GM12878 (cell line): ENCODE data around the gene TANC2. TPM values are rescaled to one million over a fixed set of nuclear protein-coding genes. Genes with fewer than 3 reads are reported as not detected.

Experiments used
- ATAC-seq: fragments of 200-7000 bp; cut with Tn5 transposase; 3 replicates; pipeline ENCODE4 v1.9.1; 2020; ENCODE audit warnings: mild to moderate bottlenecking, moderate library complexity
- BruUV-seq: library from RNA; stranded (reverse); fragments of 400-500 nt; replicated peaks from 2 replicates; lab custom pipeline; 2021; lab: Mats Ljungman, UMichigan
- CTCF ChIA-PET: fragments of 300-600 bp; sonication (Branson Sonifier 250); formaldehyde crosslinking; extraction: SDS; loops from one replicate; lab custom pipeline; 2021; ENCODE audit warnings: inconsistent platforms; lab: Yijun Ruan, JAX
- POLR2A ChIA-PET: fragments of 350-600 bp; formaldehyde crosslinking; extraction: SDS; loops from one replicate; lab custom pipeline; 2021; ENCODE audit warnings: inconsistent platforms; lab: Charles Lee
- RAD21 ChIA-PET: fragments of 300-600 bp; sonication (Branson Sonifier 250); formaldehyde crosslinking; loops from one replicate; lab custom pipeline; 2023; ENCODE audit warnings: antibody characterized with exemption; ENCODE audit not compliant: unreplicated experiment; lab: Charles Lee
- SMC1A ChIA-PET: fragments of 300-600 bp; sonication (Branson Sonifier 250); formaldehyde crosslinking; loops from one replicate; lab custom pipeline; 2023; ENCODE audit not compliant: unreplicated experiment, uncharacterized antibody; lab: Charles Lee
- DNase-seq: peaks from one replicate; pipeline ENCODE4 v3.0.0-alpha.2; 2011; ENCODE audit warnings: low read depth, low spot score
- FAIRE-seq: peaks from 3 replicates; lab custom pipeline; 2011; peaks lifted over from hg19 to GRCh38; lab: Jason Lieb, UNC
- H2AFZ ChIP-seq: 2 replicates; pipeline ENCODE4 v1.6.0; 2011; ENCODE audit warnings: low read depth, low read length, control low read depth; ENCODE audit not compliant: control insufficient read depth
- H3K27ac ChIP-seq: 2 replicates; pipeline ENCODE4 v1.5.1; 2011; ENCODE audit warnings: control low read depth; ENCODE audit not compliant: control insufficient read depth, insufficient read depth
- H3K27me3 ChIP-seq, 2 experiments: replicated peaks in 1 of 2; 2 replicates each; pipeline versions ENCODE4 v1.6.0 to v1.6.1; 2011; ENCODE audit warnings: low read length in 1 of 2; ENCODE audit not compliant: control insufficient read depth in 2 of 2, insufficient read depth in 2 of 2
- H3K36me3 ChIP-seq, 2 experiments: 2 replicates each; pipeline ENCODE4 v1.5.1; 2011; ENCODE audit warnings: low read length in 1 of 2; ENCODE audit not compliant: control insufficient read depth in 2 of 2, insufficient read depth in 2 of 2
- H3K4me1 ChIP-seq: 2 replicates; pipeline ENCODE4 v1.6.1; 2011; ENCODE audit warnings: mild to moderate bottlenecking, low read length, moderate library complexity, mixed read lengths; ENCODE audit not compliant: control insufficient read depth, insufficient read depth
- H3K4me2 ChIP-seq: 2 replicates; pipeline ENCODE4 v1.6.0; 2011; ENCODE audit warnings: control low read depth; ENCODE audit not compliant: control insufficient read depth, insufficient read depth
- H3K4me3 ChIP-seq: fragments of 200-600 bp; sonication (generic); 2 replicates; pipeline ENCODE4 v1.5.1; 2016
- H3K79me2 ChIP-seq: 2 replicates; pipeline ENCODE4 v1.6.0; 2011; ENCODE audit warnings: low read length; ENCODE audit not compliant: control insufficient read depth, insufficient read depth
- H3K9ac ChIP-seq: 2 replicates; pipeline ENCODE4 v1.8.0; 2011; ENCODE audit warnings: low read length, control low read depth, mixed read lengths; ENCODE audit not compliant: control insufficient read depth, insufficient read depth
- H3K9me3 ChIP-seq: replicated peaks from 3 replicates; pipeline ENCODE4 v1.5.1; 2011; ENCODE audit warnings: mild to moderate bottlenecking, low read length; ENCODE audit not compliant: control insufficient read depth, insufficient read depth
- H4K20me1 ChIP-seq: 2 replicates; pipeline ENCODE4 v1.6.0; 2011; ENCODE audit not compliant: control insufficient read depth, insufficient read depth
- BMI1 ChIP-seq: fragments of 450-650 bp; IDR thresholded peaks from 2 replicates; pipeline ENCODE4 v1.6.1; 2016; ENCODE audit warnings: mild to moderate bottlenecking, moderate library complexity, borderline replicate concordance
- CHD4 ChIP-seq: fragments of 200-600 bp; sonication (generic); IDR thresholded peaks from 2 replicates; pipeline ENCODE4 v1.6.1; 2016; ENCODE audit warnings: mild to moderate bottlenecking
- CREM ChIP-seq: IDR thresholded peaks from 2 replicates; pipeline ENCODE4 v1.6.1; 2014; ENCODE audit warnings: antibody characterized with exemption, low read depth
- ETV6 ChIP-seq, 2 experiments: fragments of 450-650 bp in 1 of 2; IDR thresholded peaks in 1 of 2; conservative IDR thresholded peaks in 1 of 2; 2 replicates each; pipeline ENCODE4 v1.6.1; 2014; ENCODE audit warnings: antibody characterized with exemption in 1 of 2, borderline replicate concordance in 1 of 2, low read depth in 1 of 2, mild to moderate bottlenecking in 1 of 2, moderate library complexity in 1 of 2
- FOXM1 ChIP-seq: IDR thresholded peaks from 2 replicates; pipeline ENCODE4 v1.6.1; 2012; ENCODE audit warnings: low read depth, mild to moderate bottlenecking, inconsistent platforms, low read length, moderate library complexity
- HCFC1 ChIP-seq: fragments of 150-350 bp; IDR thresholded peaks from 2 replicates; pipeline ENCODE4 v1.6.1; 2014; ENCODE audit warnings: low read length
- KDM1A ChIP-seq: fragments of 200-600 bp; sonication (generic); IDR thresholded peaks from 2 replicates; pipeline ENCODE4 v1.6.1; 2016; ENCODE audit warnings: borderline replicate concordance
- NBN ChIP-seq: fragments of 450-650 bp; IDR thresholded peaks from 2 replicates; pipeline ENCODE4 v1.6.1; 2016
- POLR2A ChIP-seq: IDR thresholded peaks from 2 replicates; pipeline ENCODE4 v1.6.1; 2011; ENCODE audit warnings: low read depth, mild to moderate bottlenecking, low read length
- SMAD5 ChIP-seq: IDR thresholded peaks from 2 replicates; pipeline ENCODE4 v1.6.1; 2016; ENCODE audit warnings: antibody characterized with exemption, low read depth
- ZSCAN29 ChIP-seq: fragments of 450-650 bp; IDR thresholded peaks from 2 replicates; pipeline ENCODE4 v1.6.1; 2017; ENCODE audit warnings: mild to moderate bottlenecking, moderate library complexity
- WGBS: methylation state at CpG from one replicate; pipeline ENCODE4 v1.1.6; 2016; ENCODE audit warnings: low lambda C conversion rate; ENCODE audit not compliant: insufficient replicate concordance, insufficient coverage; ENCODE audit errors: missing lambda C conversion rate; 5-methylcytosine and 5-hydroxymethylcytosine counted together
- in situ Hi-C: fragments of 300-500 bp; cut with MboI; formaldehyde crosslinking; loops from 9 replicates; pipeline ENCODE4 v1.14.3; 2018; ENCODE audit warnings: mixed read lengths
- intact Hi-C: fragments of 100-400 bp; cut with micrococcal nuclease; formaldehyde crosslinking; loops from one replicate; pipeline ENCODE4 v1.14.2; 2022; ENCODE audit not compliant: unreplicated experiment
- polyA plus RNA-seq, 11 experiments: library from polyadenylated mRNA; depleted of rRNA in 4 of 11; unstranded in 6 of 11; stranded (reverse) in 5 of 11; fragments of >200 nt; fragmentation: Nextera tagmentation in 4 of 11; fragmentation: Illumina TruSeq in 1 of 11; extraction: Ambion mirVana in 4 of 11; extraction: Trizol in 1 of 11; gene quantifications; 1 replicate in 1 of 11; 2 replicates in 10 of 11; pipeline versions ENCODE4 v1.2.1 to v1.2.3, GENCODE V29; 2011 to 2016; ENCODE audit warnings: inconsistent platforms in 2 of 11, missing spikeins in 2 of 11, low read depth in 1 of 11
- total RNA-seq, 4 experiments: library from RNA; depleted of rRNA in 3 of 4; stranded (reverse); fragments of >200 nt in 3 of 4; fragmentation: Illumina TruSeq in 1 of 4; extraction: Trizol in 1 of 4; gene quantifications; 2 replicates each; pipeline versions ENCODE4 v1.2.1 to v1.2.3, GENCODE V29; 2013 to 2021
- TF ChIP-seq, protein P1 (sequence below): IDR thresholded peaks from 2 replicates; pipeline ENCODE4 v1.6.1; 2012; ENCODE audit warnings: mild to moderate bottlenecking, low read depth, low read length
- TF ChIP-seq, protein P2 (sequence below): IDR thresholded peaks from 2 replicates; pipeline ENCODE4 v1.6.1; 2011; ENCODE audit warnings: low read depth, mild to moderate bottlenecking, low read length, moderate library complexity, borderline replicate concordance; ENCODE audit errors: extremely low read depth
- TF ChIP-seq, protein P3 (sequence below): fragments of 450-650 bp; IDR thresholded peaks from 2 replicates; pipeline ENCODE4 v1.6.1; 2017; ENCODE audit warnings: borderline replicate concordance

TANC2 gene
- total and polyA plus RNA-seq, 10 of the 15 experiments (the other 5 are each of a cell fraction or from before 2014, with no cell fraction given): under 0.01 to 0.13 (median 0.03) TPM; not detected in 2

DNA sequence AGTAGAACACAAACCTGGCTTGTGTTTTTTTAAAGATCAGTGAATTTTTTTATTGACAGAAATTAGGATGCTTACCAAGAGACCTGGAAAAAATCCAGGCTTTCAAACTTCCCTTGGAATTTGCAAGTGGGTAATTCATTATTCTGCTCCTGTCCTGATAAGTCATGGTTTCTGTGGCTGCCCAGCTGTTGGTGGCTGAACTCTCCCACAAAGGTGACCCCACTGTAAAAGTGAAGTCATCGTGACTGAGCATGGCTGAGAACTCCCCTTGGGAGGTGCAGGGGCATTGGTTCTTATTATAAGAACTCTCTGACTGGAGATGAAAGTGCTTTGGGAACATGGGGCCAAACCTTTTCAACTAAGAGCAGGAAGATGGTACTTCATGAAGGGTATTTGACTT lies 46.6 kb upstream of the TANC2 start:
- Histone ChIP-seq H3K27me3 (no peaks in the 10 kb centered on the region; a peak in 1 of 4 replicates), H3K36me3 (no peaks in the 10 kb centered on the region), H4K20me1 (no peaks in the 10 kb centered on the region), H3K27ac (no peak overlapping the region), H3K4me1 (no peaks in the 10 kb centered on the region), H3K79me2 (no peaks in the 10 kb centered on the region), H2AFZ (no peak overlapping the region), H3K4me2 (no peak overlapping the region), H3K9ac (no peak overlapping the region), H3K9me3 (no peaks in the 10 kb centered on the region), H3K4me3 (no peak overlapping the region)
- CTCF ChIA-PET: interaction anchor here (1.3 kb wide), 1 partner anchor 12 kb away, joined by 3 read pairs; no protein-coding TSS in a partner anchor
- TF ChIP-seq NBN (no peak), KDM1A (no peak), CHD4 (no peak), HCFC1 (no peak), SMAD5 (no peak), FOXM1 (no peak)
- DNase-seq (no peak), ATAC-seq (no peak), FAIRE-seq (no peak)
- WGBS: 60% methylated on average over 1 of the region's 1 CpG
- SMC1A ChIA-PET: interaction anchor here (1.4 kb wide), 1 partner anchor 9 kb away, joined by 8 read pairs; no protein-coding TSS in a partner anchor
- BruUV-seq: no TSS peak
- POLR2A ChIA-PET: no interaction called here
- in situ Hi-C loops (no loop called here), intact Hi-C loops (no loop called here)
- RAD21 ChIA-PET: no interaction called here

DNA sequence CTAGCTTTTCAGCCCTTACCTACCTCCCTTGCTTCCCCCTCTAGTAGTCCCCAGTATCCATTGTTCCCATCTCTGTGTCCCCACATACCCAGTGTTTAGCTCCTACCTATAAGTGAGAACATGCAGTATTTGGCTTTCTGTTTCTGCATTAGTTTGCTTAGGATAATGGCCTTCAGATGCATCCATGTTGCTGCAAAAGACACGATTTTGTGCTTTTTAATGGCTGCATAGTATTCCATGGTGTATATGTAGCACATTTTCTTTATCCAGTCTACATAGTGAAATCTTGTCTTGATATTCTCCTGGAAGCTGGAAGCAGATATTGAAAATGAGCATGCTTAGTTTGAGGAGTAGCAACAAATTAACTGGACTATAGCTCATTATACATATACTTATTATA lies 45.7 kb upstream of the TANC2 start:
- intact Hi-C loops: no loop called here
- H3K27me3 ChIP-seq: no peaks in the 10 kb centered on the region; a peak in 1 of 4 replicates
- H3K36me3 ChIP-seq: no peaks in the 10 kb centered on the region
- no peak overlapping the region for H2AFZ ChIP-seq
- TF ChIP-seq, protein P1, sequence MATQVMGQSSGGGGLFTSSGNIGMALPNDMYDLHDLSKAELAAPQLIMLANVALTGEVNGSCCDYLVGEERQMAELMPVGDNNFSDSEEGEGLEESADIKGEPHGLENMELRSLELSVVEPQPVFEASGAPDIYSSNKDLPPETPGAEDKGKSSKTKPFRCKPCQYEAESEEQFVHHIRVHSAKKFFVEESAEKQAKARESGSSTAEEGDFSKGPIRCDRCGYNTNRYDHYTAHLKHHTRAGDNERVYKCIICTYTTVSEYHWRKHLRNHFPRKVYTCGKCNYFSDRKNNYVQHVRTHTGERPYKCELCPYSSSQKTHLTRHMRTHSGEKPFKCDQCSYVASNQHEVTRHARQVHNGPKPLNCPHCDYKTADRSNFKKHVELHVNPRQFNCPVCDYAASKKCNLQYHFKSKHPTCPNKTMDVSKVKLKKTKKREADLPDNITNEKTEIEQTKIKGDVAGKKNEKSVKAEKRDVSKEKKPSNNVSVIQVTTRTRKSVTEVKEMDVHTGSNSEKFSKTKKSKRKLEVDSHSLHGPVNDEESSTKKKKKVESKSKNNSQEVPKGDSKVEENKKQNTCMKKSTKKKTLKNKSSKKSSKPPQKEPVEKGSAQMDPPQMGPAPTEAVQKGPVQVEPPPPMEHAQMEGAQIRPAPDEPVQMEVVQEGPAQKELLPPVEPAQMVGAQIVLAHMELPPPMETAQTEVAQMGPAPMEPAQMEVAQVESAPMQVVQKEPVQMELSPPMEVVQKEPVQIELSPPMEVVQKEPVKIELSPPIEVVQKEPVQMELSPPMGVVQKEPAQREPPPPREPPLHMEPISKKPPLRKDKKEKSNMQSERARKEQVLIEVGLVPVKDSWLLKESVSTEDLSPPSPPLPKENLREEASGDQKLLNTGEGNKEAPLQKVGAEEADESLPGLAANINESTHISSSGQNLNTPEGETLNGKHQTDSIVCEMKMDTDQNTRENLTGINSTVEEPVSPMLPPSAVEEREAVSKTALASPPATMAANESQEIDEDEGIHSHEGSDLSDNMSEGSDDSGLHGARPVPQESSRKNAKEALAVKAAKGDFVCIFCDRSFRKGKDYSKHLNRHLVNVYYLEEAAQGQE: no peak
- TF ChIP-seq, protein P2, sequence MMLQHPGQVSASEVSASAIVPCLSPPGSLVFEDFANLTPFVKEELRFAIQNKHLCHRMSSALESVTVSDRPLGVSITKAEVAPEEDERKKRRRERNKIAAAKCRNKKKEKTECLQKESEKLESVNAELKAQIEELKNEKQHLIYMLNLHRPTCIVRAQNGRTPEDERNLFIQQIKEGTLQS: no peak
- no peak for TF ChIP-seq ETV6 (conservative IDR thresholded peaks at IDR 0.05 in 1 of 2, IDR thresholded peaks at IDR 0.05 in 1 of 2; ENCODE audit: borderline replicate concordance in 1 of 2, low read depth in 1 of 2)
- no peak for TF ChIP-seq CREM
- TF ChIP-seq ZSCAN29: no peak
- no peak for TF ChIP-seq CHD4
- TF ChIP-seq, protein P3, sequence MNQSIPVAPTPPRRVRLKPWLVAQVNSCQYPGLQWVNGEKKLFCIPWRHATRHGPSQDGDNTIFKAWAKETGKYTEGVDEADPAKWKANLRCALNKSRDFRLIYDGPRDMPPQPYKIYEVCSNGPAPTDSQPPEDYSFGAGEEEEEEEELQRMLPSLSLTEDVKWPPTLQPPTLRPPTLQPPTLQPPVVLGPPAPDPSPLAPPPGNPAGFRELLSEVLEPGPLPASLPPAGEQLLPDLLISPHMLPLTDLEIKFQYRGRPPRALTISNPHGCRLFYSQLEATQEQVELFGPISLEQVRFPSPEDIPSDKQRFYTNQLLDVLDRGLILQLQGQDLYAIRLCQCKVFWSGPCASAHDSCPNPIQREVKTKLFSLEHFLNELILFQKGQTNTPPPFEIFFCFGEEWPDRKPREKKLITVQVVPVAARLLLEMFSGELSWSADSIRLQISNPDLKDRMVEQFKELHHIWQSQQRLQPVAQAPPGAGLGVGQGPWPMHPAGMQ: no peak
- TF ChIP-seq POLR2A: no peak
- no peak for TF ChIP-seq BMI1
- no peaks in the 10 kb centered on the region for H3K4me1 ChIP-seq
- 0% methylated on average over 1 of the region's 1 CpG for WGBS
- no peaks in the 10 kb centered on the region for H3K9me3 ChIP-seq
- SMC1A ChIA-PET: interaction anchor here (1.1 to 1.2 kb wide), 2 partner anchors 9 to 356 kb away, joined by 3 read pairs; no protein-coding TSS in a partner anchor
- no peak overlapping the region for H3K4me3 ChIP-seq
- RAD21 ChIA-PET: no interaction called here
- no peak for DNase-seq
- no peak overlapping the region for H3K9ac ChIP-seq
- in situ Hi-C loops: no loop called here
- no peak overlapping the region for H3K4me2 ChIP-seq
- no peak for ATAC-seq
- FAIRE-seq: no peak
- H3K27ac ChIP-seq: no peak overlapping the region
- BruUV-seq: no TSS peak
- no peaks in the 10 kb centered on the region for H3K79me2 ChIP-seq
- POLR2A ChIA-PET: no interaction called here
- no peaks in the 10 kb centered on the region for H4K20me1 ChIP-seq
- CTCF ChIA-PET: no interaction called here
